Measurements from ENCODE around the gene MPZL1. TPM values are rescaled to one million over a fixed set of nuclear protein-coding genes. Genes with fewer than 3 reads are reported as not detected.

Gene MPZL1
- total RNA-seq, 1 experiment from 2014 or later: 273 TPM

- DNase-seq: no peak
- H3K27ac Mint-ChIP-seq (ENCODE audit: unreplicated experiment): no peak overlapping the region
- no peaks in the 10 kb centered on the region for H3K9me3 ChIP-seq
- peaks cover 2% of the 10 kb centered on the region for H3K4me1 ChIP-seq
- H3K4me3 ChIP-seq (ENCODE audit: low read depth, low read length): no peak overlapping the region
- BruUV-seq (replicated peaks): no TSS peak
- no peaks in the 10 kb centered on the region for H3K36me3 ChIP-seq (ENCODE audit: control insufficient read depth, insufficient read depth, low read length)
- H3K36me3 Mint-ChIP-seq (ENCODE audit: insufficient read depth, unreplicated experiment): peaks cover 33% of the 10 kb centered on the region
- H3K4me1 Mint-ChIP-seq (ENCODE audit: low read depth, unreplicated experiment): peaks cover 16% of the 10 kb centered on the region
- no peaks in the 10 kb centered on the region for H3K27me3 ChIP-seq (replicated peaks; ENCODE audit: control insufficient read depth, insufficient read depth, low read length)
- intact Hi-C loops (cut with micrococcal nuclease; ENCODE audit: unreplicated experiment): no loop called here
- TF ChIP-seq CTCF (IDR thresholded peaks at IDR 0.05; ENCODE audit: insufficient read depth in 1 of 2, low read depth in 1 of 2, low read length in 1 of 2, severe bottlenecking in 1 of 2, unreplicated experiment in 1 of 2): no peak
- peaks cover 8% of the 10 kb centered on the region for H3K27me3 Mint-ChIP-seq (ENCODE audit: insufficient read depth, unreplicated experiment)
- no peaks in the 10 kb centered on the region for H3K9me3 Mint-ChIP-seq (ENCODE audit: unreplicated experiment)
- CTCF ChIA-PET: no interaction called here
- POLR2A ChIA-PET: no interaction called here
- H3K4me3 Mint-ChIP-seq (ENCODE audit: unreplicated experiment): no peak overlapping the region
These were observed 10.0 kb upstream of the MPZL1 start for GRCh38 chr1:167711797-167712196.

GRCh38 chr1:167713330-167714081 is 8.3 kb upstream of the MPZL1 start:
- peak overlapping the region; percentile 83 for H3K4me3 Mint-ChIP-seq (ENCODE audit: unreplicated experiment)
- BruUV-seq (replicated peaks): no TSS peak
- H3K36me3 Mint-ChIP-seq (ENCODE audit: insufficient read depth, unreplicated experiment): peaks cover 33% of the 10 kb centered on the region
- H3K4me1 Mint-ChIP-seq (ENCODE audit: low read depth, unreplicated experiment): peaks cover 22% of the 10 kb centered on the region
- Histone ChIP-seq H3K4me3 (ENCODE audit: low read depth, low read length) (peak overlapping the region; percentile 93), H3K4me1 (peaks cover 19% of the 10 kb centered on the region), H3K9me3 (no peaks in the 10 kb centered on the region), H3K36me3 (ENCODE audit: control insufficient read depth, insufficient read depth, low read length) (no peaks in the 10 kb centered on the region), H3K27me3 (replicated peaks; ENCODE audit: control insufficient read depth, insufficient read depth, low read length) (no peaks in the 10 kb centered on the region)
- ChIA-PET POLR2A (interaction anchor here (0.6 kb wide), 3 partner anchors 38 to 223 kb away, joined by 3 to 9 read pairs (median 3); partner anchors contain the start of gene MPC2), CTCF (interaction anchor here (0.6 kb wide), 1 partner anchor 613 kb away, joined by 4 read pairs; no protein-coding TSS in a partner anchor)
- intact Hi-C loops (cut with micrococcal nuclease; ENCODE audit: unreplicated experiment): loop anchor here (2.0 kb wide), 2 partner anchors 213 to 223 kb away; partner anchors contain the start of genes DCAF6 and MPC2
- peak overlapping the region; percentile 98 for H3K27ac Mint-ChIP-seq (ENCODE audit: unreplicated experiment)
- TF ChIP-seq CTCF (IDR thresholded peaks at IDR 0.05; ENCODE audit: insufficient read depth in 1 of 2, low read depth in 1 of 2, low read length in 1 of 2, severe bottlenecking in 1 of 2, unreplicated experiment in 1 of 2): no peak
- peaks cover 8% of the 10 kb centered on the region for H3K27me3 Mint-ChIP-seq (ENCODE audit: insufficient read depth, unreplicated experiment)
- DNase-seq: peak in 1 of 2 experiments; percentile 36
- H3K9me3 Mint-ChIP-seq (ENCODE audit: unreplicated experiment): no peaks in the 10 kb centered on the region

GRCh38 chr1:167714098-167714438 is 7.7 kb upstream of the MPZL1 start:
- H3K4me1 ChIP-seq: peaks cover 25% of the 10 kb centered on the region
- H3K4me3 ChIP-seq (ENCODE audit: low read depth, low read length): peak overlapping the region; percentile 93
- CTCF ChIA-PET: interaction anchor here (0.6 kb wide), 1 partner anchor 612 kb away, joined by 4 read pairs; no protein-coding TSS in a partner anchor
- no peak for TF ChIP-seq CTCF (IDR thresholded peaks at IDR 0.05; ENCODE audit: insufficient read depth in 1 of 2, low read depth in 1 of 2, low read length in 1 of 2, severe bottlenecking in 1 of 2, unreplicated experiment in 1 of 2)
- no TSS peak for BruUV-seq (replicated peaks)
- H3K36me3 ChIP-seq (ENCODE audit: control insufficient read depth, insufficient read depth, low read length): no peaks in the 10 kb centered on the region
- no peaks in the 10 kb centered on the region for H3K27me3 ChIP-seq (replicated peaks; ENCODE audit: control insufficient read depth, insufficient read depth, low read length)
- POLR2A ChIA-PET: interaction anchor here (0.6 kb wide), 3 partner anchors 39 to 223 kb away, joined by 3 to 9 read pairs (median 3); partner anchors contain the start of gene MPC2
- Mint-ChIP-seq H3K36me3 (ENCODE audit: insufficient read depth, unreplicated experiment) (peaks cover 33% of the 10 kb centered on the region), H3K4me1 (ENCODE audit: low read depth, unreplicated experiment) (peaks cover 25% of the 10 kb centered on the region), H3K27me3 (ENCODE audit: insufficient read depth, unreplicated experiment) (peaks cover 8% of the 10 kb centered on the region), H3K4me3 (ENCODE audit: unreplicated experiment) (peak overlapping the region; percentile 83), H3K27ac (ENCODE audit: unreplicated experiment) (peak overlapping the region; percentile 98), H3K9me3 (ENCODE audit: unreplicated experiment) (no peaks in the 10 kb centered on the region)
- intact Hi-C loops (cut with micrococcal nuclease; ENCODE audit: unreplicated experiment): loop anchor here (2.0 kb wide), 2 partner anchors 213 to 223 kb away; partner anchors contain the start of genes DCAF6 and MPC2
- no peaks in the 10 kb centered on the region for H3K9me3 ChIP-seq
- DNase-seq: no peak
